Kidney capillary endothelial cell (primary cell): ENCODE results near the gene CXCL11.
"Not testable (repeated sequence)": the region's sequence is repeated elsewhere in the genome, so short reads cannot be mapped to it uniquely, and the experiment has no call there.

Experiments
- DNase-seq: peaks from one replicate; pipeline ENCODE4 v3.0.0-alpha.2; 2018; ENCODE audit warnings: low spot score

CXCL11 gene

DNA sequence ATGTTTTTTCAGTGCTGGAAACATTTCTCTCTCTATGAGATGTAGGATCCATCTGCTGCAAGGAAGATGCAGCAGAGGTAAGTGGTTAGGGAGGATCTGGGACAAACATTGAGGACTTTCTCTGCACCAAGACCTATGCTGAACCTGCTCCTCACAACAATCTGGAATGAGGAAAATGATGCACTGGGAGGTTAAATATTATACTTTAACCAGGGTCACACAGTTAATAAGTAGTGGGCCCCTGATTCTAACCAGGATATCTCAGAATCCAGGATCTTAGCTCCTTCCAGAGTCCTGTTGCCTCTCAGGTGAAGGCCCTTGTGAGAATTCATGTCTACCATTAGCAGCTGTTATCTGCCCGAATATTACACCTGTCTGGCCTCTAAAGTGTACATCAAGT lies 35.6 kb downstream of the CXCL11 start:
- no peak for DNase-seq

DNA sequence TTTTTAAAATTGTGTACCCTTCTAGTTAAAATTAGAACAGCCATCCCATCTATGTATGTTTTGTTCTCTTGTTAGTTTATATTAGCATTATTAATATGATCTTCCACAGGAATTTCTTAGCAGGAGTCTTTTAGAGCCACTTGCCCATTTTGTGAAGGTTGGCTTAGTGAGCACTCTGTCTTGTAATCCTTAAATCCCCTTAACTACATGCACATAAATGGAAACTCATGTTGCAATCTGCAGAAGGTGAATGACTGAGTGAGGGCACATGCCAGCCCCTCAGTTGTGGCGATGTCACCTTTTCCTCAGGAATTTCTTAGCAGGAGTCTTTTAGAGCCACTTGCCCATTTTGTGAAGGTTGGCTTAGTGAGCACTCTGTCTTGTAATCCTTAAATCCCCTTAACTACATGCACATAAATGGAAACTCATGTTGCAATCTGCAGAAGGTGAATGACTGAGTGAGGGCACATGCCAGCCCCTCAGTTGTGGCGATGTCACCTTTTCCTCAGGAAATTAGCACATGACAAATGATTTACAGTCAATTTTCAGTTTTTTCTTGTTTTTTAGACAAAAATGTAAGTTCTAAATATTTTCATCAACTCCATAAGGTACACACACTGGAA lies 37.2 kb downstream of the CXCL11 start:
- DNase-seq, result not testable (repeated sequence)

DNA sequence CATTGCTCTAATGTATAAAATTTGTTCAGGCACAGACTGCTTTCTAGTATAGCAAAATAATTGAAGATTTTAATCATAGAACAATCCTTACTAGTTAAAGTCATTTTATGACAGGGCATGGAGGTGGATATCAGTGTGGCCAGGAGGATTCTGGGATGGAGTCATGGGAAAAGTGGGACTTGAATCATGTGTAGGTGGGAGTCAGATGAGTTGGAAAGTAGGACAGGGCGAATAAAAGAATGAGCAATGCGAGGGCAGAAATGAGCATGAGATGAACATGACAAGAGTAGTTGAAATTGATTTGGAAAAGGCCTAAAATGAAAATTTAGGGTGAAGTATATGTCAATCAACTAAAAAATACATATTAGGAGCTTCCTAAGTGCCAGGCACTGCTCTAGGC lies 37.9 kb downstream of the CXCL11 start:
- DNase-seq, result no peak

DNA sequence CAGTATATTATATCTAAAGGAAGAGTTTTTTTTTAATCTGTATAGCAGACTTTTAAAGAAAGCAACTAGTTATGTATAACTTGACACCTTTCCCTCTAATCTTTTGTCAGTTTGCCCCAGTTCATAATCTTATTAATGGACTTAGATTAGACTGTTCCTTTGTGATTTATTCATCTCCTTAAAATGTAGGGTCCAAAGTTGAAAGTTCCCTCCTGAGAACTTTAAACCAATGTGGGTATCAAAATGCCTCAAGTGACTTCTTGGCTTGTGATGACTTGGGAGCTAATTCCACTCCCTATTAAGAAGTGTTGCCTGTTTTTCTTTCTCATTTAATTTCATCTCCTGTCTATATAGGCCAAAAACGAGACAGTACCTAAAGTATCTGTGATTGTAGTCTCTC lies 38.8 kb downstream of the CXCL11 start:
- no peak for DNase-seq

DNA sequence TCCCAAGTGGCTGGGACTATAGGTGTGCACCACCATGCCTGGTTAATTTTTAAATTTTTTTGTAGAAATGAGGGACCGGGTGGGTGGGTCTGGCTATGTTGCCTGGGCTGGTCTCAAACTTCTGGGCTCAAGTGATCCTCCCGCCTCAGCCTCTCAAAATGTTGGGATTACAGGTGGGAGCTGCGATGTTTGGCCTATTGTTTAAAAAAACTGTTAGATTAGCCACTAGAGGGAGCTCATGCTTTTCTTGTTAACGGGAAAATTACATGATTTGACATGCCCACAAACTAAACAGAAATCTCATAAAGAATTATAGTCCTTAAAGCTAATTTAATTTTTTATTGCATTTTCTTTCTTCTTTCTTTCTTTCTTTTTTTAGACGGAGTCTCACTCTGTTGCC lies 40.1 kb downstream of the CXCL11 start:
- DNase-seq, result peak; percentile 74

DNA sequence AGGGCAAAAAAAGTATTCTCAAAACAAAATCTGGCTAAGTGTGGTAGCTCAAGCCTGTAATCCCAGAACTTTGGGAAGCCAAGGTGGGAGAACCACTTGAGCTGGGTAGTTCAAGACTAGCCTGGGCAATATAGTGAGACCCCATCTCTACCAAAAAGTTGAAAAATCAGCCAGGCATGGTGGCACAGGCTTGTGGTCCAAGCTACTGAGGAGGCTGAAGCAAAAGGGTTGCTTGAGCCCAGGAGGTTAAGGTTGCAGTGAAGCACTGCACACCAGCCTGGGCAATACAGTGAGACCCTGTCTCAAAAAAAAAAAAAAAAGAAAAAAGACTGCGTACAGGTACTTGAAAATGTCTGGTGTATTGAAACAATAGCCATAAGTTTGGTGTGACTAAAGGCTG lies 43.4 kb downstream of the CXCL11 start:
- DNase-seq, result no peak

DNA sequence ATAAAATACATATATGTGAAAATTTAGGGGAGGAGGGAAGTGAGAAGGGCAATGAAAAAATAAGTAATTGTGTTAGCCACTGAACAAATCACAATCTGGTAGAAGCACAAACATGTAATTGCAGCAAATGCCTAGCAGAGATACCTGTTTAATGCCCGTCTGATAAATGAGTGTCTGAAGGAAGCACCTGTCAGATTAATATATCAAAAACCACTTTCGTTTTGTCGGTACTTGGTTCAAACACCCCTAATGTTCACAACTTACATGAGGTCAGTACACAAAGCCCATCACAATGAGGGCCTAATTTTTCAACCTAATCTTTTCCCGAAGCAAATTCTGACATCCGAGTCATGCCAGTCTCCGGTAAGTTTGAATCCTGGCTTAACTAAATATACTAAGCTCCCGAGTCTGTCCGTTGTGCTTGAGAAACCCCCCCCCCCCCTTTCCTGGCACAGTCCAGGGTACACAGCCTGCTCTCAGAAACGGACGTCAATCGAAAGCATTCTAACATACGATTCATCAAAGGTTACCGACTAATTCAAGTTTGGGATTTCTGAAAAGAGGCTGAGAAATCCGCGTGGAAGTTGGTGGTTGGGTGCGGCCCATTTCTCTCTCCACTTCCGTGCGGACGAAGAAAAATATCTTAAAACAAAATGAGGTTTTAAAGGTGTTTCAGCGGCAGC lies 45.9 kb downstream of the CXCL11 start:
- no peak for DNase-seq

DNA sequence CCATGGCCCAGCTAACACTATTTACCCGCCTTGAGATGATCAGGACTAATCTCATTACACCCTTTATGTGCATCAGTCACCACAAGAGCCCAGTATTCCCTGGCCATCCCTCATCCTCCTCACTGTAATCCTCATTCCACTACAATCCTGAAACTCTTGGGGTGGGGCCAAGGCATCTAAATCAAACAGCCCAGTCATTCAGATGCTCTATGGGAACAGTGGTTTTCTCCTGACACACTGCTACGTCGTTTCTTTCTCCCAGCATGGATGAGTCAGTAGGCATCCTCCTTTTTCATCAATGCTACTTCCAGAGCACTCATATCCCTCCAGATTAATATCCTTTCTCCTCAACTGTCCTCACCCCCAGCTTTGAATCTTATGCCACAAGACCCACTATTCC lies 50.8 kb downstream of the CXCL11 start:
- DNase-seq, result no peak
